Measurements from ENCODE around the gene GLCE. TPM values are rescaled to one million over a fixed set of nuclear protein-coding genes. Genes with fewer than 3 reads are reported as not detected.
"Not testable (repeated sequence)": the region's sequence is repeated elsewhere in the genome, so short reads cannot be mapped to it uniquely, and the experiment has no call there.

The GLCE gene
- total RNA-seq, 1 experiment from 2014 or later, result 6.4 TPM

DNA sequence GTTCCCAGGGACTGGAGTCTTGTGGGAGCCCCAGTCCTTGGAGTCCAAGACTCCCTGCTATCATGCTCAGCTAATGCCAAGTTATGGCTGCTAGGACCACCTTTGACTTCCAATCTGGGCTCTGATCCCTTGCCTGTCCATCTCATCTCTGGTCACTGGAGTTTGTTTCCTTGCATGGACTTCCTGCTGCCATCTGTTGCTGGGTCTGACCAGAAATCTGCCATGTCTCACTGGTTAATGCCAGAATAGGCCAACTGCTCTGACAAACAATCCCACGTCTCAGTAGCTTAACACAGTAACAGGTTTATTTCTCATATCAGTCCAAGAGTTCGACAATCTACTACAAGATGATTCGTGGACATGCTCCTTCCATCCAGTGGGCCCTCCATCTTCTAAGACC lies 10.1 kb upstream of the GLCE start:
- Histone ChIP-seq H3K9me3 (ENCODE audit: low read length) (no peaks in the 10 kb centered on the region), H3K9ac (ENCODE audit: low read length) (no peak overlapping the region), H2AFZ (ENCODE audit: low read length) (no peak overlapping the region), H3K4me1 (ENCODE audit: low read length) (no peaks in the 10 kb centered on the region), H3K4me2 (ENCODE audit: low read depth, low read length, poor library complexity, severe bottlenecking) (no peak overlapping the region), H3K9me2 (replicated peaks; ENCODE audit: insufficient read depth, low read length) (no peaks in the 10 kb centered on the region), H4K20me1 (ENCODE audit: insufficient read depth, low read depth, low read length) (no peaks in the 10 kb centered on the region), H3K27me3 (ENCODE audit: low read length) (no peaks in the 10 kb centered on the region; the same call in 1 of the 2 replicates), H3K4me3 (ENCODE audit: low read length) (no peak overlapping the region), H3K27ac (ENCODE audit: low read length) (no peak overlapping the region), H3K36me3 (ENCODE audit: insufficient read depth, low read length) (no peaks in the 10 kb centered on the region), H3K79me2 (ENCODE audit: low read length) (no peaks in the 10 kb centered on the region)
- DNase-seq, result no peak

DNA sequence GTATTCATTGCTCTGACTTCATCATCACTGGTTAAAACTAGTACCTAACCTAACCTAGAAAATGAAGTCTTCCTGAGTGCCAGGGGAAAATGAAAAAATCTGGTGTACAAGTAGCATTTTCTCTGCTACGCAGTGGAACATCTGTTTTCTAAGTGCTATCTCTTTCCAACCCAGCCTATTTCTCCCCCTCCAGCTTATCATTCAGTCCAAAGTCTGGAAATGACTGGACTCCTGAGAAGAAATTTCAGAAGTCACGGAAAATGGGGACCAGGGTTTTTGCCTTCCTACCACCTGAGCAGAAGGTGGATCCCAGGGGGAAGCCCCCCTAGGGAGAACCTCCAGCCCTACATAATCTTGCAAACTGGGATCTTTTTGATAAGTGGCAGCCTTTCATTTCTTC lies 9.6 kb upstream of the GLCE start:
- H3K4me3 ChIP-seq (ENCODE audit: low read length), result no peak overlapping the region
- no peaks in the 10 kb centered on the region for H3K4me1 ChIP-seq (ENCODE audit: low read length)
- no peak overlapping the region for H3K9ac ChIP-seq (ENCODE audit: low read length)
- H3K9me3 ChIP-seq (ENCODE audit: low read length), result no peaks in the 10 kb centered on the region
- H3K79me2 ChIP-seq (ENCODE audit: low read length), result no peaks in the 10 kb centered on the region
- no peaks in the 10 kb centered on the region; the same call in 1 of the 2 replicates for H3K27me3 ChIP-seq (ENCODE audit: low read length)
- no peak overlapping the region for H3K27ac ChIP-seq (ENCODE audit: low read length)
- no peak overlapping the region for H2AFZ ChIP-seq (ENCODE audit: low read length)
- H3K9me2 ChIP-seq (replicated peaks; ENCODE audit: insufficient read depth, low read length), result no peaks in the 10 kb centered on the region
- no peak overlapping the region for H3K4me2 ChIP-seq (ENCODE audit: low read depth, low read length, poor library complexity, severe bottlenecking)
- H3K36me3 ChIP-seq (ENCODE audit: insufficient read depth, low read length), result no peaks in the 10 kb centered on the region
- DNase-seq, result no peak
- no peaks in the 10 kb centered on the region for H4K20me1 ChIP-seq (ENCODE audit: insufficient read depth, low read depth, low read length)

DNA sequence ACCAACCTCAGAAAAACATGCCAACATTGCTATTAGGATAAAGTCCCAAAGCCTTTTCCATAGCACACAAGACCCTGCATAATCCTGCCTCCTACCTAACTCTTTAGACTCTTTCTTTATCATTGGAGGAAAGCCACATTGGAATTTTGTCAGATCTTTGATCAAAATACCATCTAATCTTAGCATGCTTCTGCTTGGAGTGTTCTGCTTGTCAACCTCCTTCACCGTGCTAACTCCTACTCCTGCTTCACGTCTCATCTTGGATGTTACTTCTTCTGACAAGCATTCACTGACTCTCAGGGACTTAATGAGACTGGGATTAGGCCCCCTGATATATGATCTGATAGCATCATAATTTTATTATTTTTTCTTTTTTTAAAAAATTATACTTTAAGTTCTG lies 7.4 kb upstream of the GLCE start:
- no peak overlapping the region for H3K4me3 ChIP-seq (ENCODE audit: low read length)
- no peaks in the 10 kb centered on the region for H4K20me1 ChIP-seq (ENCODE audit: insufficient read depth, low read depth, low read length)
- H2AFZ ChIP-seq (ENCODE audit: low read length), result no peak overlapping the region
- DNase-seq, result no peak
- H3K79me2 ChIP-seq (ENCODE audit: low read length), result no peaks in the 10 kb centered on the region
- H3K4me2 ChIP-seq (ENCODE audit: low read depth, low read length, poor library complexity, severe bottlenecking), result no peak overlapping the region
- H3K36me3 ChIP-seq (ENCODE audit: insufficient read depth, low read length), result no peaks in the 10 kb centered on the region
- H3K9ac ChIP-seq (ENCODE audit: low read length), result no peak overlapping the region
- H3K4me1 ChIP-seq (ENCODE audit: low read length), result no peaks in the 10 kb centered on the region
- no peaks in the 10 kb centered on the region; the same call in 1 of the 2 replicates for H3K27me3 ChIP-seq (ENCODE audit: low read length)
- no peaks in the 10 kb centered on the region for H3K9me2 ChIP-seq (replicated peaks; ENCODE audit: insufficient read depth, low read length)
- no peak overlapping the region for H3K27ac ChIP-seq (ENCODE audit: low read length)
- H3K9me3 ChIP-seq (ENCODE audit: low read length), result no peaks in the 10 kb centered on the region

DNA sequence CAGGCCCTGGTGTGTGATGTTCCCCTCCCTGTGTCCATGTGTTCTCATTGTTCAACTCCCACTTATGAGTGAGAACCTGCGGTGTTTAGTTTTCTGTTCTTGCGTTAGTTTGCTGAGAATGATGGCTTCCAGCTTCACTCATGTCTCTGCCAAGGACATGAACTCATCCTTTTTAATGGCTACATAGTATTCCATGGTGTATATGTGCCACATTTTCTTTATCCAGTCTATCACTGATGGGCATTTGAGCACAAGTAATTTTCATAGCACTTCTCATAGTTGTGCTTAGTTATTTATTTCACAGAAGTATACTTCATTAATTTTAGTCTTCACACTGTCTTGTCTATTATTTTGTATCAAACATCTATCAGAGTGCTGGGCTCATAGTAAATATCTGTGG lies 6.8 kb upstream of the GLCE start:
- H3K36me3 ChIP-seq (ENCODE audit: insufficient read depth, low read length); H3K79me2 ChIP-seq (ENCODE audit: low read length); H3K4me3 ChIP-seq (ENCODE audit: low read length); H3K4me1 ChIP-seq (ENCODE audit: low read length); H2AFZ ChIP-seq (ENCODE audit: low read length); DNase-seq; H3K9me2 ChIP-seq (replicated peaks; ENCODE audit: insufficient read depth, low read length); H3K27me3 ChIP-seq (ENCODE audit: low read length); H3K9ac ChIP-seq (ENCODE audit: low read length); H3K27ac ChIP-seq (ENCODE audit: low read length); H3K9me3 ChIP-seq (ENCODE audit: low read length); H3K4me2 ChIP-seq (ENCODE audit: low read depth, low read length, poor library complexity, severe bottlenecking); H4K20me1 ChIP-seq (ENCODE audit: insufficient read depth, low read depth, low read length): not testable (repeated sequence)

DNA sequence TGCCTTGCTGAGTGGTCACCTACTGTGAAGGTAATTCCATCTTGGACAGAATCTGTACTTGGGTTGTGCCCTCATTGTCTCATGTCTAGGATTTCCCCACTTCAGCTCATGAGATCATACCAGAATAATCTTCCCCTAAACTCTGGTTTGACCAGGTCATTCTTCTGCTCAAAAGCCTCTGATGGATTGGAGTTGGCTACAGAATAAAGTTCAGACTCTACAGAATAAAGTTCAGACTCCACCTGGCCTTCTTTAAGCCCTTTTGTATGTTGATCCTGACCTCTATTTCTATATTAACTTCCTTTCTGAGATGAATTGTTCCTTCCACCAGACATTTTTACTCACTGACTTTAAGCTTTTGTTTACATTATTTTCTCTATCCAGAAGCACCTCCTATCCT lies 6.4 kb upstream of the GLCE start:
- H2AFZ ChIP-seq (ENCODE audit: low read length), result no peak overlapping the region
- no peak overlapping the region for H3K9ac ChIP-seq (ENCODE audit: low read length)
- H3K36me3 ChIP-seq (ENCODE audit: insufficient read depth, low read length), result no peaks in the 10 kb centered on the region
- H3K4me2 ChIP-seq (ENCODE audit: low read depth, low read length, poor library complexity, severe bottlenecking), result no peak overlapping the region
- H3K79me2 ChIP-seq (ENCODE audit: low read length), result no peaks in the 10 kb centered on the region
- no peaks in the 10 kb centered on the region for H3K9me3 ChIP-seq (ENCODE audit: low read length)
- no peaks in the 10 kb centered on the region; the same call in 1 of the 2 replicates for H3K27me3 ChIP-seq (ENCODE audit: low read length)
- no peak overlapping the region for H3K27ac ChIP-seq (ENCODE audit: low read length)
- no peak overlapping the region for H3K4me3 ChIP-seq (ENCODE audit: low read length)
- DNase-seq, result no peak
- H4K20me1 ChIP-seq (ENCODE audit: insufficient read depth, low read depth, low read length), result no peaks in the 10 kb centered on the region
- H3K4me1 ChIP-seq (ENCODE audit: low read length), result no peaks in the 10 kb centered on the region
- no peaks in the 10 kb centered on the region for H3K9me2 ChIP-seq (replicated peaks; ENCODE audit: insufficient read depth, low read length)

DNA sequence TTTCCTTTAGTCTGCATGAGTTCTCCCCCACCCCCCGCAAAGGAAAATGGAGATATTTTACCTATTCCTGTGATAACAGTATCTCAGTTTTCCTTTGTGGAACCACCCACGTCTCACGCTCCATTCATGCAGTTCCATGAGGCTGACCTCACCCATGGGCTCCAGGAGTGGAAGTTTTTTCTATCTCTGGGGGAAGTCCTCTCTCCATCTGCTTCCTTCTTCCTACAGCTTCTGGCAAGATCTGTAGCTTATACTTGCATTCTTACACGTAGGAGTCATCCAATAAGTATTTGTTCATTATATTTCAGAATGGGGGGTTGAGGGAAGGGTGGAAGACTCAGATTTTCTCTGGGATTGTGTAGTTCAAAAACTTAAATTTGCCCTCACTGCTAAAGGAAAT lies 5.8 kb upstream of the GLCE start:
- Histone ChIP-seq H3K4me2 (ENCODE audit: low read depth, low read length, poor library complexity, severe bottlenecking) (no peak overlapping the region), H3K9me2 (replicated peaks; ENCODE audit: insufficient read depth, low read length) (no peaks in the 10 kb centered on the region), H3K4me3 (ENCODE audit: low read length) (no peak overlapping the region), H3K9me3 (ENCODE audit: low read length) (no peaks in the 10 kb centered on the region), H3K4me1 (ENCODE audit: low read length) (peaks cover under 1% of the 10 kb centered on the region), H3K79me2 (ENCODE audit: low read length) (no peaks in the 10 kb centered on the region), H2AFZ (ENCODE audit: low read length) (no peak overlapping the region), H4K20me1 (ENCODE audit: insufficient read depth, low read depth, low read length) (no peaks in the 10 kb centered on the region), H3K27me3 (ENCODE audit: low read length) (no peaks in the 10 kb centered on the region; the same call in 1 of the 2 replicates), H3K27ac (ENCODE audit: low read length) (no peak overlapping the region), H3K36me3 (ENCODE audit: insufficient read depth, low read length) (no peaks in the 10 kb centered on the region), H3K9ac (ENCODE audit: low read length) (no peak overlapping the region)
- no peak for DNase-seq

DNA sequence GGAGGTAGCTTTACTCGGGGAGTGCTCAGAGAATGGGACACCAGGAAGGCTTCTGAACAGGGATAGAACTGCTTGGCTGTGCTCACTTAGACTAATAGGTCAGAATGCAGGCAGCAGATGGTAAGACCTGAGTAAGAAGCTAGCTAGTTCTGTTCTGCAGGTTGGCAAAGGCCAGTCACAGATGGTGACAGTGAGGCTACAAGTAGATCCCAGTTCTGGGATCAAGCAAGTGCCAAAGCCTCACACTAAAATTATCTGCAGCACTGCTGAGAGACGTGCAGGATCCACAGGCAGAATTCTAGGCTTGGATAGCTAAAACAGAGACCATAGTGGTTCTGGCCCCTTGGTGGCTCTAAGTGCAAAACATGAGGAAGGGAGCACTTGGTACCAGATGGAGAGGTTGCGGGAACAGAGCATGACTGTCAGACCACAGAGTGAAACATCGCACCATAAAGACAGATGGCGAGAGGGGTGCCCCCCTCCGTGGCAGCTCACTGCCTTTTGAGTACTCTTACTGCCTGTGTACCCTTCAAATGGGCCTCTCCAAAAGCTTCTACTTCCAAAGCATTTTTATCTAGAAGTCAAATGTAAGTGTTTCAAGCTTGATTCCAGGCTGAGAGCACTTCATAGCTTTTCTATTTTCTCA lies 3.6 kb upstream of the GLCE start:
- H2AFZ ChIP-seq (ENCODE audit: low read length), result no peak overlapping the region
- no peak overlapping the region for H3K9ac ChIP-seq (ENCODE audit: low read length)
- H3K79me2 ChIP-seq (ENCODE audit: low read length), result no peaks in the 10 kb centered on the region
- H3K27me3 ChIP-seq (ENCODE audit: low read length), result no peaks in the 10 kb centered on the region; the same call in 1 of the 2 replicates
- H4K20me1 ChIP-seq (ENCODE audit: insufficient read depth, low read depth, low read length), result no peaks in the 10 kb centered on the region
- H3K4me1 ChIP-seq (ENCODE audit: low read length), result peaks cover 15% of the 10 kb centered on the region
- no peak overlapping the region for H3K4me3 ChIP-seq (ENCODE audit: low read length)
- H3K4me2 ChIP-seq (ENCODE audit: low read depth, low read length, poor library complexity, severe bottlenecking), result no peak overlapping the region
- no peaks in the 10 kb centered on the region for H3K36me3 ChIP-seq (ENCODE audit: insufficient read depth, low read length)
- no peak for DNase-seq
- no peaks in the 10 kb centered on the region for H3K9me2 ChIP-seq (replicated peaks; ENCODE audit: insufficient read depth, low read length)
- H3K27ac ChIP-seq (ENCODE audit: low read length), result no peak overlapping the region
- H3K9me3 ChIP-seq (ENCODE audit: low read length), result no peaks in the 10 kb centered on the region

DNA sequence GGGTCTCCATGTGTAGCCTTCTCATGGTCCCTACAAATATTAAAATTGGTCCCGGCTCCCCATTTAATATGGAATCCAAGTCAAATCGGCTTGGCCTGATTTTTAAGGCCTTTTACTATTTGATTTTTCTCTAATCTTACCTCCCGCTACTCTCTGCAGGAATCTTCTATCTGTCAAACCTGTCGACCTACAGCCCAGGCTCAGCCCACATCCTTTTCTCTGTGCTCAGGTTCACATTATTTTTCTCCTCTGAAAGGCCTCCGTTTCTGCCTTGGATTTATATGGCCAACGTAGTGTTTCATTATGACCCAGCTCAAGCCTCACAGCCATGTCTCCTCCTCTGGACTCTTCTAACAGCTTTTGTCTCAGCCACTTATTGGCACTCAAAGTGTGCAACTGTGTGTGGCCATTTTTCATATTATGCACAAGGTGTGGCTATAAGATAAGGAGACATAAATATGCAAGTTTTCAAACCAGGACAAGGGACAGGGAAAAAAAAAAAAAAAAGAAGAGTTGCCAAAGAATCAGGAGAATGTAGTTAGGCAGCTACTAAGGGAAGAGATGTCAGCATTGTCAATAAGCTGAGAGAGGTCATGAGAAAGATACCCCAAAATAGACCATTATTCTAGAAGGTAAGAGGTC lies 2.1 kb upstream of the GLCE start:
- H3K27ac ChIP-seq (ENCODE audit: low read length), result no peak overlapping the region
- DNase-seq, result no peak

More for the DNA sequence above, 2.1 kb upstream of the GLCE start:
- H3K9me3 ChIP-seq (ENCODE audit: low read length), result no peaks in the 10 kb centered on the region
- H3K4me1 ChIP-seq (ENCODE audit: low read length), result peaks cover 15% of the 10 kb centered on the region
- H3K36me3 ChIP-seq (ENCODE audit: insufficient read depth, low read length), result no peaks in the 10 kb centered on the region
- H3K4me3 ChIP-seq (ENCODE audit: low read length), result no peak overlapping the region
- no peak overlapping the region for H2AFZ ChIP-seq (ENCODE audit: low read length)
- no peak overlapping the region for H3K4me2 ChIP-seq (ENCODE audit: low read depth, low read length, poor library complexity, severe bottlenecking)
- no peaks in the 10 kb centered on the region for H3K79me2 ChIP-seq (ENCODE audit: low read length)
- H3K9me2 ChIP-seq (replicated peaks; ENCODE audit: insufficient read depth, low read length), result no peaks in the 10 kb centered on the region
- no peaks in the 10 kb centered on the region; the same call in 1 of the 2 replicates for H3K27me3 ChIP-seq (ENCODE audit: low read length)
- no peak overlapping the region for H3K9ac ChIP-seq (ENCODE audit: low read length)
- peaks cover 4% of the 10 kb centered on the region; the same call in 1 of the 2 replicates for H4K20me1 ChIP-seq (ENCODE audit: insufficient read depth, low read depth, low read length)

All from Karpas-422 (cell line).